HG03159 (cell line): ENCODE data around the gene KLRG1.

Experiments used
- ATAC-seq: cut with Tn5 transposase; IDR thresholded peaks from one replicate; pipeline ENCODE4 v1.9.1; 2021; ENCODE audit warnings: mild to moderate bottlenecking, moderate library complexity; ENCODE audit not compliant: unreplicated experiment

Gene KLRG1

DNA sequence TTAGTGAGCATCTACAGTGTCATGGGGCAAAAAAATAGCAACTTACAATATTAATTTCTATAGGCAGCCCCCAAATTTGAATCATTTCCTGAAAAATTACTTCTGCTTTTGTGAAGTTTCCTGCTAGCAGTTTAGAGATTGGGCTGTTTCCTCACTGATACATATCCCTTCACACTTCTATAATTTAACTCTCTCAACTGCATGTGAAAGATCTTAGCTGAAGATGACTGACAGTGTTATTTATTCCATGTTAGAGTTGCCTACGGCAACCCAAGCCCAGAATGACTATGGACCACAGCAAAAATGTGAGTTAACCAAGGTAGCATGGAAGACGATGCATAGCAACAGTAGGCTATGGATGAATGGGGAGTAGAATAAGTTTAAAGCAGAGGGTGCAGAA is at the start of gene KLRG1:
Gene KLRG1 (plus strand): TSS at position 134 of the 400 bp plus-strand sequence. CDS start 90 bp downstream, at position 224.
- ATAC-seq = no peak

DNA sequence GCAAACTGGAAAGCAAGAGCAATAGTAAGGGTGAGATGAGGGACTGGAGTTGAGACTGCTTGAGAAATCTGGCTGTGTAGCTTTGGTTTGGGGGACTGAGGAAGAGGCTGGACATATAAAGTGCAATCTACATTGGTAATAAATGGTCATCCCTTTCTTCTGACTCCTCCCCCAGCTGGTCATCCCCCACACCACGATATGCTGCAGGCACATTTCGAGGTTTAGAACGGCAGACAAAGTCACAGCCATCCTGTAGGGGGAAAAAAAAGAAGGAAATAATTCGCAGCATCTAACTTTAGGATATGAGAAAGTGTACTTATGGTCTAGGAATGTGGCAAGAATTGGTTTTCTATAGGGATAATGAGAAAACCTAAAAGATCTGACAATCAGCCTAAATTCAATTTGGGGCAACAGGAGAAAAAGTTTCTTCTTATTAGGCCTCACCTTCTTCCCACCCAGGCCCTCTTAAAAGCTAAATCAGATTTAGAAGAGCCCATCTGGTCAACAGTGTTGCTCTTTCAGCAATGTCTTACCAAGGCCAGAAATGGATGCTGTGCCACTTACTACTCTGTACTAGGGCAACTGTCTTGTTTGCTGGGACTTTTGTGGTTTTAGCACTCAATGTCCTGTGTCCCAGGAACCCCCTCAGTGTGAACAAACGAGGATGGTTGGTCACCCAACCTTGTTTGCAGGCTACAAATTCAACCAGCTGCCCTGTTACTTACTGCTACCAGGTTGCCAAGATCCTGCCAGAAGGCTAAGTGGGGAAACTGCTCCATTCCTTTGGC is 47.5 kb upstream of the KLRG1 start:
- no peak for ATAC-seq

DNA sequence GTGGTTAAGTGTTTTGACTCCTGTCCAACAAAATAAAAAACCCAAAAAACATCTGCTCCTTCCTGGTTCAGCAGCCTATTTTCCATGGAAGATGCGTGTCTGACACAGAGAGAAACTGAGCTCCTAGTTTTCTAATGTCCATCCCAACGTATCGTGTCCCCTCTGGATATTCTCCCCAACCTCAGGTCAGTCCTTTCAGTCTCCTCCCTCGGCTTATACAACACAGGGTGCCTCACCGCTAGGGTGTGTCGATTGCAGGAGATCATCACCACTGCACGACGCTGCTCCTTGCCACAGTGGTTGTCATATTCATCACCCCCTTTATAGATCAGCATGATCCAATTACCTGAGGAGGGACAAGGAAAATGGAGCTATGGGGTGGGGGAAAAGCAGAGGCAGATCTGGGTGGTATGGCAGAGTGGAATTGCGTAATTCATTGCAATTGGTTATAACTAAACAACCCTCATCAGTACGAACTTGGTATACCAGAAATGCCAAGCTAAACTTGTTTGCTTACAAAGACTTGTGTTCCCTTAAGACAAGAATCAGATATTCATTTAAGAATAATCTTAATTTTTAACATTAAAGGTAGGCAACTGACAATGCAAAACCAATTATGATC is 45.7 kb upstream of the KLRG1 start:
- ATAC-seq = no peak

DNA sequence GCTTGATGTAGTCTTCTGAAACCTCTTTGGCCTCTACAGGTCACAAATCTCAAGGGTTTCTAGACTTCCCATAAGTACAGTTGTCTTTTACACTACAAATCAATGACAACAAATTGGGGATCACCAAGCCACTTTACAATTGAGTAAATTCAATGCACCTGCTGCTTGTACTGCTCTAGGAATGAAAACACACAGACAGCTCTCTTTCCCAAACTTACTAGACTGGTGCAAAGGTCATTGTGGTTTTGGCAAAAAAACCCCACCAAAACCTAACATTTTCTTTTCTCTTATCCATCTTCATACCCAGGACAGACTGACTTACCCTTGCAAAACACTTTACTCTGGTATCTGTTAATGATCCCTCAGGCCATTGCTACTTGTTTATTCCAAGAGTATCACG is 42.6 kb upstream of the KLRG1 start:
- no peak for ATAC-seq

DNA sequence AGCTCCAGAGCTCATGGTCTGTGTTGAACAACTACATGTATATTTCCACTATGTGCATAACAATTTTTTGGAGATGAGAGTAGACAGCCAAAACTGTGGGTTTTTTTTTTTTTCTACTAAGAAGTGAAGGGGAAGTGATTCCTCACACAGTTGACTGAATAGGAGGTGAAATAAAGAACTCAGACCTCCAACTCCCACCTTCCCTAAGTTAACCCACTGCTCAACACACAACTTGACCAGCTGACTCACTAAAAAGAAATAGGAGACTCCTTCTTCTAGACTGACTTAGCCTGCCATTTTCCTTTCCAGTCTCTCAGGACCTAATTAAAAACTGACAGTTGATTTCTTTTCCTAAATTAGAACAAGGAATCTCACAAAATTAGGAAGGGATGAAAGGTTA is 41.6 kb upstream of the KLRG1 start:
- no peak for ATAC-seq

DNA sequence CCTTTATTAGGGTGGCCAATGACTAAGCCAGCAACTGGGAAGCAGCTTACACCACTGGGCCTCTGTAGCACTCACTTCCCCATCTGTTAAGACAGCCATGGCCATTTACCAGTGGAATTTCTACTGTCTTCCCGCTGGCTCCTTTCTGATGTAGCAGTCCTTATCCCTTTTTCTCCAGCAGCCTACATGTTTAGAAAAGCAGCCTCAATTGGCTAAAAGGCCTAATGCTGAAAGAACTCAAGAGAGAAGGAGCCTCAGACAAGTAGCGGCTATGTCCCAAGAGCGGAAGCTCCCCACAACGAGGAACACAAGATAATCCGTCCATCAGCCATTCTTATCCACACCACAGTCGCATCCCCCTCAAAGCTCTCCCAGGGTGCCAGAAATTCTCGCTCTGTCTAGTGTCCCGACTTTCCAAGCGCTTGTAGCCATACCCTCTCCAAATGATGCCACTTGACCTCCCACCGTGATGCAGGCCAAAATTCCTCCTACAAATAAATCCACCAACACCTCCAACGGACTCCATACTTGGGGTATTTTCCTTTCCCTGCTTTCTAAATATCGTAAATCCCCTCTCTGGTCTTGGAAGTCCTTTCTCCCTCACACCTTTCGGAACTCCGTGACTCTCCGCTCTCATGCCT is 40.5 kb upstream of the KLRG1 start:
- no peak for ATAC-seq

DNA sequence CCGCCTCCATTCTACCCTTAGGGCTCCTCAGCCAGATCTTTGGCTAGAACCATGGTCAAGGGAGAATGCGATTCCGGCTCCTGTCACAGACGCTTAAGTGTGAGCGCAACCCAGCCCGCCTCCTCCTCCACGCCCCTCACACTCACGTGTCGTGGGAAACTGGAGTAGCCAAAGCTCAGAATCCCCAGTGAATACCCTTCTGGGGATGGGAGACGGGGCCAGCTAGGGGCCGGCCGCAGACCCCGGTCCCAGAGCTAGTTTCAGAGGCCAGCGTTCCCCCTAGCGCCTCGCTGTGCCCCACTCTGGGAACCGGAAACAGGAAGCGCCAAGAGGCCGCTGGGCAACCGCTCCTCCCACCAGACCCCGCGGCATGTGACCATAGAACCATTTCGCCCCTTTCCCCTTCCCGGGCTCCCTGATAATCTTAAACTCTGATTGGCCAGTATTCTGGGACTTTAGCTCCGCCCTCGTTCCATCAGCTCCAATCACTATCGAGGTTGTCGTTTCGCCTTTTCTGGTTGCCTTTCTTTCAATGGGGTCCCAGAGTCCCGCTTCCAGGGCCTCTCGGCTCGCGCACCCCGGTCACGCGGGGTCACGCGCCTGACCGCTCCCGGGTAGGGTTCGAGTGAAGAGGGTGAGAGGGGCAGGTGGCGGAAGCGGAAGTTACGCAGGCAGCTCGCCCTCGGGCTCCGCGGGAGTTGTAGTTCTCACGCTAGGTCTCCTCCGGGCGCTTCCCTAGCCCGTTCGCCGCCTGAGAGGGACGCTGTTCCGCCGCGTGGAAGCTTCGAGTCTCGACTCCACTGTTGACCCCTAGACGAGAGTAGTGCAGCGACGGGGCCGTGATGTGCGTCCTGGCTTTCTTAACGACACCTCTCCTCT is 39.8 kb upstream of the KLRG1 start, which contains the start of gene M6PR:
Gene M6PR (minus strand): TSS at position 304 of the 879 bp plus-strand sequence. CDS start 3,241 bp downstream, outside the sequence.
- peak; percentile 85 for ATAC-seq

DNA sequence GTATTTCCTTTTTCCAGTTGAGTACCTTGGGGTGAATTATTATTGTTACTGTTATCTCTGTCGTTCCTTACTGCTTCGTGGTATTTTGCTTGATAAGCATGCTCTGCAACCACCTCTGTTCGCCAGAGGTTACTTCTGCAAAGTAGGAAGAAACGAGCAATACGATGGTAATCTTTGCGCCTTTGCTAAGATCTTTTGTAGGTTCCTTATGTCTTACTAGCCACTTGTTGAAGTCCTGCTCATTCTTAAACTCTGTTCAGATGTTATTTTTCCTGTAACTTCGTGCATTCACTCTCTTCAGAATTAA is 39.2 kb upstream of the KLRG1 start:
- ATAC-seq = peak; percentile 12

DNA sequence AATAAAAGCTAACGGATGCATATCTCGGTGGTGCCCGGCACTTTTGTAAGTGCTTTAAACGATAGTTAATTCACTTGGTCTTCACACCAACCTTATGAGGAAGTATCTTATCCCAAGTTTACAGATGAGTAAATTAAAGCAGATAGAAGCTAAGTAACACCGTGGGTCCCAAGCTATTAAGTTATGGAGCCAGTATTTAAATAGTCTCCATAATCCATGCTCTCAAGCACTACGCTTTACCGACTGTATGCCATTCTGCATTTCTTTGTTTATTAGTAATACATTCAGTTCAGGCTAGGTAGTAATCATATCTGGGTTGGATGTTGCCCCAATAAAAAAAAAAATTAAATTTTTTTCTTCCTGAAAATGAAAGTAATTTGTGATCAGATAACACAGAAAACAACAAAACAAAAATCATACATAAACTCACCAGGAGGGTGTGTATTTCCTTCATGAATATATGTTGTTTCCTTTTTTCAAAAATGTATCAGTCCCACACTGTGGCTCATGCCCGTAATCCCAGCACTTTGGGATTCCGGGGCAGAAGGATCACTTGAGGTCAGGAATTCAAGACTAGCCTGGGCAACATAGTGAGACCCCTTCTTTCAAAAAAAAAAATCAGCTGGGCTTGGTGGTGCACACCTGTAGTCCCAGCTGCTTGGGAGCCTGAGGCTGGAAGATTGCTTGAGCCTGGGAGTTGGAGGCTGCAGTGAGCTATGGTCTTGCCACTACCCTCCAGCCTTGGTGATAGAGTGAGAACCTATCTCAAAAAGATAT is 38.5 kb upstream of the KLRG1 start:
- no peak for ATAC-seq

DNA sequence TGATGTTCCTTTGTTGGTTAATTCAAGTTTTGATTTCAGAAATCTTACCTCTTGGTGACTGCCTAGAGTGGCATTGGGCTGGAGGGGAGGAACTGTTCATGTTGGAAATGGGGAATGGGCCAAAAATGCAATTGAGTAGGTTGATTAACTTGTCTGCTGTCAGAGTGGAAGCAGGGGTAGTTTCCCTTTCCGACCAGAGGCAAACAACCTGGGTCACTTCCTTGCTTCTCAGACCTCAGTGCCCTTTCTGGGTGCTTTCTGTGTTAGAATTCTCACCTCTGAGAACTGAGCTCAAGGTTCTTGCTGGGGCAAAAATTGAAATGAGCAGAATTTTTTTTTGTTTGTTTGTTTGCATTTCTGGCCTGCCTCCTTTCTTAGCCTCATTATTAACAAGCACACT is 37.6 kb upstream of the KLRG1 start:
- ATAC-seq = no peak

DNA sequence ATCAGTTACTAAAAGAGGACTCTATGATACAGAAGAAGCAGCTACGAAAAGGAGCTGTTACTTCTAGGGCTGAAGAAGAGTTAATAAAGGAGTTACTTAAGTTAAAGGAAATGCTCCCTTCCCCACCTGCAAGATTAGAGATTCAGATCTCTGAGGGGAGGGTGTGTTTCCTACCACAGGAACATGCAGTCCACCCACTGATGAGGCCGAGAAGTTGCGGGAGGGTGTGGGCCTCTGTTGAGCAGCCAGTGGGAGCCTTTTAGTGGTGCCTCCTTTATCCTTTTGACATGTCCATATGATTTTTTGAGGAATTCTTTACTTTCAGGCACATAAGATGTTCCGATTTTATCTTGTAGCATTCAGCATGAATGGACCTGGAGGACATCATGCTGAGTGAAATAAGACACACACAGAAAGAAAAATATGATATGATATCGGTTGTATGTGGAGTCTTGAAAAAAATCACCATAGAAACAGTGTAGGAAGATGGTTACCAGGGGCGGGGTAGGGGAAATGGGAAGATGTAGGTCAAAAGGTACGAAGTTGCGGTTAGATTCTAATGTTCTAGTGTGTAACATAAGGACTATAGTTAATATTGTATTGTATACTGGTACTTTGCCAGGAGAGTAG is 35.5 kb upstream of the KLRG1 start:
- no peak for ATAC-seq

DNA sequence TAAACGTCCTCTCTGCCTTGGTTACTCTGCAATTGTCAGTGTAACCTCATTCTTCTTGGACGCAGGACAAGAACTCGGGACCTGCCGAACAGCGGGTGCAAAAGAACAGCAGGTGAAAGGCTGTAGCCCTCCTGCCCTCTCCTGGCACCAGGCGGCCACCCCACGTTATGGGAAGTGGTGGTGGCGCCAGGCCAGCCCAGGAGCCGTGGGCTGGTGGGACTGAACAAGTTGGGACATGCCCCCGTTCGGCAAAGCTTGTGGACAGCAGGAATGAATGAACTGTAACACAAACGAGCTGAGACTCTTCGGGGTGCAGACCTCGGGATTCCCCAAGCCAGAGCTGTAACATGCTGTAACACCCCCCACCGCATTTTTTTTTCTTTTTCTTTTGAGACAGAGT is 33.3 kb upstream of the KLRG1 start:
- no peak for ATAC-seq

DNA sequence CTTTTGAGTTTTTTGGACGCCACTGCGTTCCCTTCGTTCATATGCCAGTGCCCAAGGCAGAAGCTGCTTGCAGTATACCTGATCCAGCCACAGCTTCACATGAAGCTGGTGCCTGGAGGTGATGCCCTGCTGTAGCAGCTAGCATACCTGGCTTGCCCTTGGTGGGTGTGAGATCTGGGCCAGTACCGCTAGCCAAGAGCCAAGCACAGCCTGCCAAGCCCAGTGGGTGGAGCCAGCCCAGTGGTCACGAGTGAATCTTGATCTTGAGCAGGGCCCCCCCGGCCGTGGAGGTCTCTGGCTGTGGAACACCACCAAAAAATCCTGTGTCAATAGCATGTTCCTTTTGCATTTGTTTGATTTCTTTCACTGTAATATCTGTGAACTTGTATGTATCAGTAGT is 32.6 kb upstream of the KLRG1 start:
- no peak for ATAC-seq

DNA sequence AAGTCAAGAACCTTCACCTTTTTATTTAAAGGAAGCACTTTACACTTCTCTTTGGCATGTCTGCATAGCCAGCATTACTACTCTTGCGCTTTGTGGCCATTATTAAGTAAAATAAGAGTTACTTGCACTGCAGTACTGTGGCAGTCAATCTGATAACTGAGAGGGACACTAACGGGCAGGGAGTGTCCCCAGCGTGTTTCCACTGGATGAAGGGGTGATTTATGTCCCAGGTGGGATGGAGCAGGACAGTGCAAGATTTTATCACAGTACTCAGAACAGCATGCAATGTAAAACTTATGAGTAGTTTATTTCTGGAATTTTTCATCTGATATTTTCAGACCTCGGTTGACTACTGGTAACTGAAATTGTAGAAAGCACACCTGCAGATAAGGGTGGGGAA is 31.8 kb upstream of the KLRG1 start:
- ATAC-seq = no peak

DNA sequence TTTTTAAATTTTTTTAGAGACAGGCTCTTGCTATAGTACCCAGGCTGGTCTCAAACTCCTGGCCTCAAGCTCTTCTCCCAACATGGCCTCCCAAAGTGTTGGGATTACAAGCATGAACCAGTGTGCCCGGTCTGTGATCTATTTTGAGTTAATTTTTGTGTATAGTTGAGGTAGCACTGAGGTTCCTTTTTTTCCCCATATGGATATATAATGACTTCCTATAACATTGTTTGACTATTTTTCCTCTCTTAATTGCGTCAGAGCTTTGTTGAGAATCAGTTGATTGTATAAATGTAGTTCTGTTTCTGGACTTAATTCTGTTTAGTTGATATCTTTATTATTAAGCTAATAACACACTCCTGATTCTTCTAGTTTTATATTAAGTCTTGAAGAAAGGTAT is 31.3 kb upstream of the KLRG1 start:
- no peak for ATAC-seq

DNA sequence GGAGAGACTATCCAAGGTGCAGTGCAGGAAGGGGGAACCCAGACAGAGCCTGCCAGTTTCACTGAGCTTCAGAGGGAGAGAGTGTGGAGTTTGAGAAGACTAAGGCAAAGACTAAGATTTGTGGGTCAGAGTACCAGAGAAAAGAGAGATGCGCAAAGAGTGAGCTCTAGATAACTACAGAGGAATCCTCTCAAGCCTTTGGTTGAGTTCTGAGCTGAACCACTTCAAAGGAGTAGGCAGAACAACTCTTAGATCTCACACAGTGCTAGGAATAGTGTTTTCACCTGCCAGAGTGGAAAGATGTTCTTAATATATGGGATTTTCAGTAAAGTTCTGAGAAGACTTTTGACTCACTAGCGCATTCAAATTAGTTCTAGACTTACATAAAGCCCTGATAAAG is 29.2 kb upstream of the KLRG1 start:
- ATAC-seq = no peak

DNA sequence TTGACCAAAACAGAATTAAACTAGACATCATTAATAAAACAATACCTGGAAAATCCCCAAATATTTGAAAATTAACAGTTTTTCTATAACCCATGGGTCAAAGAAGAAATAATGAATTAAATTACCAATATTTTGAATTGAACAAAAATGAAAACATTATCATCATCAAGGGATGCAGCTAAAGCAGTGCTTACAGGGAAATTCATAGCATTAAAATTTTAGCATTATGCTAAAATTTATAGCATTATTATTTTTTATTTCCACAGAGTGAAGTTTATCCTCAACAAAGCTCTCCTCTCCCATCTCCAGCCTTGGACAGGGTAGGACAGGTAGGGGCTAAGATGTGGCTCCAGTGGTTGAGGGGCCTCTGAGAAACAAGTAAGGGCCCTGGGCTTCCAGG is 20.6 kb upstream of the KLRG1 start:
- no peak for ATAC-seq

DNA sequence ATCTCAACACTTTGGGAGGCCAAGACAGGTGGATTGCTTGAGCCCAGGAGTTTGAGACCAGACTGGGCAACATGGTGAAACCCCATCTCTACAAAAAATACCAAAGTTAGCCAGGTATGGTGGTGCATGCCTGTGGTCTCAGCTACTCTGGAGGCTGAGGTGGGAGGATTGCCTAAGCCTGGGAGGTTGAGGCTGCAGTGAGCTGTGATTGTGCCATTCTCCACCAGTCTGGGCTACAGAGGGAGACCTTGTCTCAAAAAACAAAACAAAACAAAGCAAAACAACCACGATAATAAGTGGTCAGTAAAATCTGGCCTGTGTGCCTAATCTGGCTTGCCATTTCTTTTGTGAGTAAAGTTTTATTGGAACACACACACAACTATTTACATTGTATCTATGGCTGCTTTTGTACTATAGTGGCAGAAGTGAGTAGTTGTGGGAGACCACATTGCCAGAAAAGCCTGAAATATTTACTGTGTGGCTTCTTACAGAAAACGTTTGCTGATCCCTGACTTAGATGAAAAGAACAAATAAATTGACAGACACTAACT is 19.4 kb upstream of the KLRG1 start:
- no peak for ATAC-seq

DNA sequence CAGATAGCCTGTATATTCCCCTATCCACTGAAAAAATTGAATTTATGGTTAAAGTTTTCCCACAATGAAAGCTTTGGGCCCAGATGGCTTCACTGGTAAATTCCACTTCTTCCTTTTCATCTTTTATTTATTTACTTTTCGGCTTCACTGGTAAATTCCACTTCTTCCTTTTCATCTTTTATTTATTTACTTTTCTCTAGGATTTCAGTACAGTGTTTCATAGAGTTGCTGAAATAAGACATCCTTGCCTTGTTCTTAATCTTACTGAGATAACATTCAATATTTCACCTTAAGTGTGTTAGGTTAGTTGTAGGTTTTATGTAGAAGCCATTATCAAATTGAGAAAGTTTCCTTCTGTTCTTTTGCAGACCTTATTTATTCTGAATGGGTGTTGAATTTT is 18.9 kb upstream of the KLRG1 start:
- no peak for ATAC-seq

DNA sequence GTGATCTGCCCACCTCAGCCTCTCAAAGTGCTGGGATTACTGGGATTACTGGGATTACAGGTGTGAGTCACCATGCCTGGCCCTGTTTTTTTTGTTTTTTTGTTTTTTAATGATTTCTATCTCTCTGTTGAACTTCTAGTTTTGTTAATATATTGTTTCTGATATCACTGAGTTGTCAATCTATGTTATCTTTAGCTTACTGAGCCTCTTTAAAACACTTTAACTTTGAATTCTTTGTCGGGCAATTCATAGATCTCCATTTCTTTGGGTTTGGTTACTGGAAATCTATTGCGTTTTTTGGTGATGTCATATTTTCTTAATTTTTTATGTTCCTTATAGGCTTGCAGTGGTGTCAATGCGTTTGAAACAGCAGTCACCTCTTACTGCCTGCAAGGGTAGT is 9.2 kb upstream of the KLRG1 start:
- no peak for ATAC-seq
